Stomach (tissue), 9 donors: Measurements from ENCODE around the gene ATG7. TPM values are rescaled to one million over a fixed set of nuclear protein-coding genes. Genes with fewer than 3 reads are reported as not detected.
"Not testable (repeated sequence)": the region's sequence is repeated elsewhere in the genome, so short reads cannot be mapped to it uniquely, and the experiment has no call there.

ENCODE experiments used
- DNase-seq, 2 donors: peaks; one replicate each; pipeline versions ENCODE4 v3.0.0 to v3.0.0-alpha.2; 2013 to 2019
- H3K27ac ChIP-seq, 5 donors: fragments of 200-600 bp in 4 of 5; sonication (generic) in 4 of 5; one replicate each; pipeline ENCODE4 v1.5.1; 2013 to 2019; ENCODE audit warnings: mild to moderate bottlenecking in 1 of 5, moderate library complexity in 1 of 5
- H3K27me3 ChIP-seq, 3 donors: fragments of 200-600 bp; sonication (generic); one replicate each; pipeline ENCODE4 v1.5.1; 2017 to 2019; ENCODE audit warnings: mixed run types in 1 of 3
- H3K36me3 ChIP-seq, 4 donors: fragments of 200-600 bp; sonication (generic); 1 replicate in 3 of 4; 2 replicates in 1 of 4; pipeline ENCODE4 v1.5.1; 2016 to 2019
- H3K4me1 ChIP-seq, 4 donors: fragments of 200-600 bp; sonication (generic); one replicate each; pipeline ENCODE4 v1.5.1; 2016 to 2019
- H3K4me3 ChIP-seq, 4 donors: fragments of 200-600 bp; sonication (generic) in 3 of 4; one replicate each; pipeline ENCODE4 v1.5.1; 2016 to 2019; ENCODE audit warnings: mild to moderate bottlenecking in 1 of 4
- H3K9me3 ChIP-seq, 4 donors: fragments of 200-600 bp; sonication (generic); one replicate each; pipeline ENCODE4 v1.5.1; 2016 to 2019
- EP300 ChIP-seq: sonication (generic); formaldehyde crosslinking; IDR thresholded peaks from one replicate; pipeline ENCODE4 v1.6.1; 2017; ENCODE audit warnings: antibody characterized with exemption
- POLR2A ChIP-seq, 4 donors: fragments of 450-650 bp; IDR thresholded peaks; one replicate each; pipeline ENCODE4 v1.6.1; 2016; ENCODE audit warnings: antibody characterized with exemption in 4 of 4, control low read depth in 2 of 4, mild to moderate bottlenecking in 1 of 4, moderate library complexity in 1 of 4
- POLR2AphosphoS5 ChIP-seq, 3 donors: sonication (generic); formaldehyde crosslinking; IDR thresholded peaks; one replicate each; pipeline ENCODE4 v1.6.1; 2016; ENCODE audit warnings: antibody characterized with exemption in 3 of 3
- WGBS, 5 donors: extraction: QIAGEN DNeasy Blood & Tissue Kit in 3 of 5; methylation state at CpG; one replicate each; pipeline versions ENCODE4 v1.1.5 to v1.1.7; 2013 to 2018; 5-methylcytosine and 5-hydroxymethylcytosine counted together
- intact Hi-C: fragments of 100-400 bp; cut with DNase I; formaldehyde crosslinking; loops from one replicate; pipeline ENCODE4 v1.15.1; 2023; ENCODE audit warnings: low total_unique reads
- polyA plus RNA-seq, 3 donors: library from polyadenylated mRNA; stranded (reverse); fragments of 200-250 nt; gene quantifications; one replicate each; pipeline ENCODE4 v1.2.3, GENCODE V29; 2013
- total RNA-seq, 5 donors: library from RNA; depleted of rRNA; stranded (reverse); fragments of >200 nt; gene quantifications; one replicate each; pipeline versions ENCODE4 v1.1.0 to v1.2.3, GENCODE V29; 2014 to 2016
- TF ChIP-seq, protein P1 (sequence below), 7 experiments: fragments of 450-650 bp in 4 of 7; fragments of 200-600 bp in 3 of 7; sonication (generic) in 3 of 7; IDR thresholded peaks; one replicate each; pipeline ENCODE4 v1.5.1; 2016 to 2019; ENCODE audit warnings: antibody characterized with exemption in 7 of 7, control low read depth in 2 of 7, mild to moderate bottlenecking in 1 of 7
- donor health status: healthy with polysubstance abuse.
- donor health status: Bipolar disorder and iron deficiency.
- donor health status: healthy.

Gene ATG7
- total and polyA plus RNA-seq, 8 donors = 6.8 to 167 (median 15.1) TPM

DNA sequence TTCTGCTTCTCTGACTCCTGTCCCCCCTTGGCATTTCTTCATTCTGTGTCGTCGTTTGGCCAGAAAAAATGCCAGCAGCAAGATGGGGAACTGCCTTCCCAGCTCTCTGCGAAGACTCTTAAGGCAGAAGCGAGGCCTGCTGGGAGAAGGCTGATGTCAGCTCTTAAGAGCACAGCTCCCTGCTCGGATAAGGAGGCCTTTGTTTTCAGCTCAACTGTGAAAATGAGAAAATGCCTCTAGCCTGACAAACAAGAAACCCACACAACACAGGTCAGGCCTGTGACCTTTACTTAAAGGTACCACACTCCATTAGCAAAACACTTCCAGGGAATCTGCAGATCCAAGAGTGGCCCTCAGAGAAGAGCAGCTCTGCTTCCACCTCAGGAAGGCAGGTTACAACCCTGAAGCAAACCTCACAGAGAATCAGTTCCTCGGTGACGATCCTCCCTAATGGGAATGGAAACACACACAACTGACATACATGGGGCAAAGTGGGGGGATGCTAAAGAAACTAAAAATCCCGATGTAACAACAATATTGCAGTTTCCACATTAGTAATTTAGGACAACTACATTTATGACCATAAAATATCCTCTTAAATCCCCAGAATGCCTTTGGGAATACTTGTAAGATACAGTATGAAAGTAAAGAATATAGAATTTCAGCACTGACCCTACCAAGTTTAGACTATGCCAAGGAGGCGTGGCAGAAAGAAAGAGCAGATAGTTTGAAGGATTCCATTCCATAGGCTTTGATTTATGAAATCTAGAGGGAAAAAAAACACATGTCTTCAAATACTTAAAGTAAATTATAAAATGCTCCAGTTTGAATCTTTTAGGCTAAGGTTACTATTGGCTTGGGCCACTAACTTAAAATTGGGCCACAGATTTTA, 319.4 kb downstream of the ATG7 start:
- intact Hi-C loops = no loop called here
- H3K4me1 ChIP-seq = peaks cover 47 to 80% (median 62%) of the 10 kb centered on the region in 4 donors

DNA sequence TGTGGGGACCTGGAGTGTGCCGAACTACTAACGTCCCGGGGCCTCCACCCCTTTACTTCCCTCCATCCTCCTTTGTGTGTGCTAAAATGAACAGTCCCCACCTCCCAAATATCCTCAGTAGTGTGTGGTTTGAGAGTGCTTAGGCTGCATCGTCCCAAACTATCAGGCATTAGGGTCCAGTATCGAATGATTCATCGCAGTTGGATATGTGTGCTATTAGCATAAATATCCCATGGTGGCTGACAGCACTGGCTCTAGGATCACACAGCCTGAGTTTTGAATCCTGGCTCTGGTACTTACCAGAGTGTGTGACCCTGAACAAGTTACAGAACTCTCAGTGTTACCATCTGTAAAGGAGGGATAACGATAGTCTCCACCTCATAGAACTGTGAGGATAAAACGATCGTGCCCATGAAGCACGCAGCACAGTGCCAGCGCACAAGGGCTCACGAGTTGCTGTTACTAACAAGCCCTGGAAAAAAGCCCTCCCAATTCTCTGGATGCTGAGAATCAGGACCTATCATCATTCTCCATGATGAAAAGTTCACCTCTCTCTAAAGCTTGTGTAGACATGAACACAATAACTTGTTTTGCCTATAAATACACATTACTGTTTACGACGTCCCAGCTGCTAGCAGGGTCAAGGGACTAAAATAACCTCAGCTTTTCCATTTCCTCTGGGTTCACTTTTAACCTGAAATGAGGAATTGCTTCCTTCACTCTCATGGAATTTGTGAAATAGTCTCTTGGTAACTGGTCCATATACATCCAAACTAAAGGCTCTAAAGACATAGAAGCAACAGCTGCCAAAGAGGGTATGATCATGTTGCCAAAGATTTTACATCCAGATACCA, 320.5 kb downstream of the ATG7 start:
- Histone ChIP-seq H3K27ac (peak overlapping the region; percentile 23 to 79 (median 76)), H3K4me1 (peaks cover 43 to 71% (median 56%) of the 10 kb centered on the region in 4 donors), H3K27me3 (no peaks in the 10 kb centered on the region), H3K4me3 (no peak overlapping the region), H3K9me3 (no peaks in the 10 kb centered on the region), H3K36me3 (peaks cover 0 to 7% (median 3%) of the 10 kb centered on the region in 4 donors)
- intact Hi-C loops = no loop called here
- TF ChIP-seq, protein P1, sequence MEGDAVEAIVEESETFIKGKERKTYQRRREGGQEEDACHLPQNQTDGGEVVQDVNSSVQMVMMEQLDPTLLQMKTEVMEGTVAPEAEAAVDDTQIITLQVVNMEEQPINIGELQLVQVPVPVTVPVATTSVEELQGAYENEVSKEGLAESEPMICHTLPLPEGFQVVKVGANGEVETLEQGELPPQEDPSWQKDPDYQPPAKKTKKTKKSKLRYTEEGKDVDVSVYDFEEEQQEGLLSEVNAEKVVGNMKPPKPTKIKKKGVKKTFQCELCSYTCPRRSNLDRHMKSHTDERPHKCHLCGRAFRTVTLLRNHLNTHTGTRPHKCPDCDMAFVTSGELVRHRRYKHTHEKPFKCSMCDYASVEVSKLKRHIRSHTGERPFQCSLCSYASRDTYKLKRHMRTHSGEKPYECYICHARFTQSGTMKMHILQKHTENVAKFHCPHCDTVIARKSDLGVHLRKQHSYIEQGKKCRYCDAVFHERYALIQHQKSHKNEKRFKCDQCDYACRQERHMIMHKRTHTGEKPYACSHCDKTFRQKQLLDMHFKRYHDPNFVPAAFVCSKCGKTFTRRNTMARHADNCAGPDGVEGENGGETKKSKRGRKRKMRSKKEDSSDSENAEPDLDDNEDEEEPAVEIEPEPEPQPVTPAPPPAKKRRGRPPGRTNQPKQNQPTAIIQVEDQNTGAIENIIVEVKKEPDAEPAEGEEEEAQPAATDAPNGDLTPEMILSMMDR (IDR thresholded peaks at IDR 0.05) = no peak
- TF ChIP-seq POLR2A (IDR thresholded peaks at IDR 0.05) (no peak), EP300 (no peak), POLR2AphosphoS5 (IDR thresholded peaks at IDR 0.05) (no peak)
- no peak for DNase-seq
- WGBS, 5 donors = 47 to 62% (median 57%) methylated on average over 14 of the region's 14 CpGs

More for the DNA sequence above, 319.4 kb downstream of the ATG7 start:
- Histone ChIP-seq H3K36me3 (peaks cover 0 to 7% (median 2%) of the 10 kb centered on the region in 4 donors), H3K4me3 (no peak overlapping the region), H3K27me3 (no peaks in the 10 kb centered on the region), H3K9me3 (no peaks in the 10 kb centered on the region), H3K27ac (peak overlapping the region; percentile 3 to 79 (median 76))
- DNase-seq = peak; percentile 54 to 90
- TF ChIP-seq EP300 (no peak), POLR2AphosphoS5 (IDR thresholded peaks at IDR 0.05) (peak in 1 of 3 donors; percentile 48), POLR2A (IDR thresholded peaks at IDR 0.05) (no peak)
- TF ChIP-seq, protein P1 (IDR thresholded peaks at IDR 0.05) = no peak
- 12 to 22% (median 20%) methylated on average over 9 of the region's 9 CpGs for WGBS, 5 donors

DNA sequence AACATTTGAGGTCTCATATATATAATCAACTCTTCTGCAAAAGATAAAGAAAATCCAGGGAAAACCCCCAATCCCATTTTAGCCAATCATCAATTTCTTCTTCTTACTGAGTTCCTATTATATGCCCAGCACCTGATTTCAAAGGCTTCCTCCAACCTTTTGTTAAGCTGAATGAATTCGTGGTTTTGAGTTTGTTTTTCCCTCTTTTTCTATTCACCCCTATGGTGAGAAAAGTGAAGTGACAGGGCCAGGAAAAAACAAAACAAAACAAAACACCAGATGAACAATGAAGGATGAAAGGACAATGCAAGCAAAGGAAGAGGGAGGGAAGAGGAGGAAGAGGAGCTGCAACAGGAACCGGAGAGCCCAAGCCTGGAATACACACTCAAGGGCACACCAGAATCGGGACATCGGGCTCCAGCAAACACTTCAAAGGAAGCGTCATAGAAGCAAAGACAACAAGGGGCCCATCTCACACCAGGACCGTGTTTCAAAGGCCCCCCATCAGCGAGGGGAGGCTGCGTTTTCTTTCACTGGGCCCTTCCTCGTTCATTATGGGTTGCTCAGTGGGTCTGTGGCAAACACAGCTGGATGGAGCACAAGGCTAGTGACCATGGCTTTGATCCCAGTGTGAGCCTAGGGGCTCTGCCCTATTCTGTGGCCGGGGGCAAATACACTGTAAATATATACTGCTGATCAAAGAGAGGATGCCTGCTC, 321.3 kb downstream of the ATG7 start:
- peak overlapping the region in 3 of 5 donors; percentile 39 to 79 (median 78) for H3K27ac ChIP-seq
- TF ChIP-seq POLR2AphosphoS5 (IDR thresholded peaks at IDR 0.05) (no peak), POLR2A (IDR thresholded peaks at IDR 0.05) (no peak), EP300 (no peak)
- TF ChIP-seq, protein P1 (IDR thresholded peaks at IDR 0.05) = no peak
- DNase-seq = no peak
- no peaks in the 10 kb centered on the region for H3K27me3 ChIP-seq
- peaks cover 37 to 71% (median 51%) of the 10 kb centered on the region in 4 donors for H3K4me1 ChIP-seq
- H3K4me3 ChIP-seq = no peak overlapping the region
- H3K9me3 ChIP-seq = no peaks in the 10 kb centered on the region
- H3K36me3 ChIP-seq = peaks cover 0 to 9% (median 4%) of the 10 kb centered on the region in 4 donors
- 62 to 75% (median 71%) methylated on average over 10 of the region's 10 CpGs for whole genome bisulfite sequencing, 5 donors
- intact Hi-C loops = no loop called here

DNA sequence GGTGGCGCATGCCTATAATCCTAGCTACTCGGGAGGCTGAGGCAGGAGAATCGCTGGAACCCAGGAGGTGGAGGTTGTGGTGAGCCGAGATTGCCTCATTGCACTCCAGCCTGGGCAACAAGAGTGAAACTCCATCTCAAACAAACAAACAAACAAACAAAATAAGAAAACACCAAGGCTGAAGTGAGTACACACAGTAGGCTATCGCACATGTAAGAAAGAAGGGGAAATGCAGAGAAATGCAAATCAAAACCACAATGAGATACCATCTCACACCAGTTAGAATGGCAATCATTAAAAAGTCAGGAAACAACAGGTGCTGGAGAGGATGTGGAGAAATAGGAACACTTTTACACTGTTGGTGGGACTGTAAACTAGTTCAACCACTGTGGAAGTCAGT, 322.8 kb downstream of the ATG7 start:
- intact Hi-C loops, H3K9me3 ChIP-seq, H3K27me3 ChIP-seq, H3K4me3 ChIP-seq, DNase-seq, H3K27ac ChIP-seq: not testable (repeated sequence)
- peaks cover 28 to 65% (median 45%) of the 10 kb centered on the region in 4 donors for H3K4me1 ChIP-seq
- H3K36me3 ChIP-seq = peaks cover 0 to 15% (median 4%) of the 10 kb centered on the region in 4 donors
- WGBS, 5 donors = 95 to 98% (median 97%) methylated on average over 5 of the region's 5 CpGs
